ENCODE data around the gene HK2.

HK2 gene

GRCh38 chr2:74857215-74857614 lies 23.3 kb downstream of the HK2 start:
- no peak for DNase-seq (ENCODE audit: low read depth)

DNA sequence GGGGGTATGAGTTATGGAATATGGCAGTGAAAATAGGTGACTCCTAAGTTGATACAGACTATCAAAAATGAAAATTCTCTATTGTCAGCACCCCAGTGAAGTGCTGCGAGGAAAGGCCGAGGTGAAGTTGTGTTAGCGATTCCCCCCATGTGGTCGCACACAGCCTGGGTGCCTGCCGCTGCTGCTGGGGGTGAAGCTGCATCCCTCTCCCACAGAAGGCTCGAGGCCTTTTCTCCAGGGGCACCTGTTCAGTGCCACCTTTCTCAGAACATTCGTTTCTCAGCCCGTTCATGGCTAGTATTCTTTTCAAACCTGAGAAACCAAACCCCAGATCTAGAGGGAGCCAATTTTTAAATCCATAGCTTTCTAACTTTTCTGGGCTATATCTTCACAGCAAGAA lies 23.8 kb downstream of the HK2 start:
- no peak for DNase-seq (ENCODE audit: low read depth)

DNA sequence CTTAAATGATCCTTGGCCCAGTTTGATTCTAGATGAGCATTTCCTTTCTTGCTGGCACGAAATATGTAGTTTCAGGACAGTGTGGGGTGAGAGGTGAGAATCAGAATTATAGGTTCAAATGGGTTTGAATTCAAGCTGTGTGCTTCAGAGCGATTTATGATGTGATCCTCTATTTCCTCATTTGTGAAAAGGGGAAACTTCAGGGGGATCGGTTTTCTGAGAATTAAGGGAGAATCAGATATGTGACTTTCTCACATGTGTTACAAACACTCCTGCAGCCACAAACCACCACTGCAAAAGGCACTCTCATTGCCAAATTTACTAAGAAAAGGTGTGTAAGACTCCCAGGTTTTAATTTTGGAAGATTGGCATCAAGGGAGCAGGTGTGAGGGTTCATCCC lies 24.4 kb downstream of the HK2 start:
- DNase-seq (ENCODE audit: low read depth), result no peak

- DNase-seq (ENCODE audit: low read depth), result no peak
Observed at GRCh38 chr2:74860079-74860478, 26.2 kb downstream of the HK2 start.

- DNase-seq (ENCODE audit: low read depth), result no peak
Observed at GRCh38 chr2:74860521-74860920, 26.6 kb downstream of the HK2 start.

DNA sequence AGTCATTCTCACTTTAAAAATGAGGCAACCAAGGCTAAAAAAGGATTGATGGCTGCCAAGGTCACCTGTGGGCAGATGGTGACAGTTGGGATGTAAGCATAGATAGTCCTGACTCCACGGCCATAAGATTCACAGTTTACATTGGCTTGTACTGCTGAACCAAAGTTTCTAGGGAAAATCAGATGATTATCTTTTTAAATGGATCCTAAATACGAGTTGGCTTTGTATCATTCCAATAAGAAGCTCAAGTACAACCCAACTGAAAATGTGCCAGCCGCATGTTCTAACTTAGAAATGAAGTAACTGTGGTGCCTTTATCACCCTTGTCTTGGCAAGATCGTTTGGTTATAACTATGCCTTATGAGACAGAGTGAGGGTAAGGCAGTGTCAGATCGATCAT lies 27.6 kb downstream of the HK2 start:
- no peak for DNase-seq (ENCODE audit: low read depth)

DNA sequence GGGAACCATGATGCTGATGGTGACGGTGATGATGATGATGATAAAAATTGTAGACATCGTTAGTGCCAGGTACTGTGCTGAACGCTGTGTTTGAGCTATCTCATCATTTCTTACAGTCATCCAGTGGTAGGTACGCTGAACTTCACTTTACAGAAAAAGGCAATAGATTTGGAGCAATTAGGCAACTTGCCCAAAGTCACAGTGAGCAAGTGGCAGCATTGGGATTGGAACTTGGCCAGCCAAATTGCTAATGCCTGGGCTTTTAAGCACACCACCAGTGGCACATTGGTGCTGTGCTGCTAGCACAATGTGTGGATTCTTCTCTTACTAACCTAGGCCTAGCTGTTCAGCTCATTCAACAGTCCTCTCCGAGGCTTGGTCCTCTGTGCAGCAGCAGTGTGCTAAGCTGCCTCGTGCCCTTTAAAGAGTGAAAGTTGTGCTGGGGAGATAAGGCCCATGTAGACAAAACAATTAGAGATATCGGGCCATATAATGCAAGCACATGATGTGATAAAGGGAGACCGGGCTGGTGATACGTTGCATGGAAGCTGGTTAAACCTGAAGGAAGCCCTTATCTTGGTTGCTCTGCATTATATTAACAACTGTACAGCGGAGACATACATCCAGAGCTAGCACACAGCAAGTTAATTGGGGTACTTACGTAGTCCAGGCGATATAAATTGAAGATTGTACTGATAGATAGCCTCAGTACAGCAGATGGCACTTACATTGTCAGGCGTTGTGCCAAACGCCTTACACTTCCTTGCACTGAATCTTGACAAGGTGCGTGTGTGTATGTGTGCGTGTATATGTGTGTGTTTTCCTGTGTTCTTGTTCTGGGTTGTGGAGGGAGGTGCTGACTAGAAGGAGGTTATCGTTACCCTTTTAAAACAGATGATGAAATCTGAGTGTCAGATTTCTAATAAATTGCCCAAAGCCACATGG lies 28.4 kb downstream of the HK2 start:
- DNase-seq (ENCODE audit: low read depth), result no peak

- DNase-seq (ENCODE audit: low read depth), result no peak
Observed at GRCh38 chr2:74863802-74864248, 29.9 kb downstream of the HK2 start.

GRCh38 chr2:74864728-74865722 lies 31.1 kb downstream of the HK2 start:
- no peak for DNase-seq (ENCODE audit: low read depth)

- DNase-seq (ENCODE audit: low read depth), result no peak
Observed at GRCh38 chr2:74865770-74866674, 32.1 kb downstream of the HK2 start.

GRCh38 chr2:74867841-74868658 lies 34.1 kb downstream of the HK2 start:
- DNase-seq (ENCODE audit: low read depth), result no peak

DNA sequence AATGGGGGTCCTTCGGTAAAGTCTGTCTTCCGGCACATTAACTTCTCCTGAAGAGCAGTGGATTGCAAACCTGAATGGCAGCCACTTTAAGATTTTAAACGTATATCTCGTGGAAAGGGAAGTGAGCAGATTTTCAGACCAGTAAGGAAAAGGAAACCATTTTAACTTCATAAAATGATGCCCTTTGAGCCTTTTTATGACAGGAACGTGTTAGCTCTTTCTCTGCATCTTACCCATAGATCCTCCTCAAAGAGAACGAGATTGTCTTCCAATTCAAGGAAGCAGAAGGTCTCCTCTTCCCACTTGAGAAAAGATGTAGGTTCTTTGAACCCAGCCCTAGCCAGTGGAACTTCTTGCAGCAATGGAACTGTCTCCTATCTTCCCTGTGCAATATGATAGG lies 35.6 kb downstream of the HK2 start:
- no peak for DNase-seq (ENCODE audit: low read depth)

DNA sequence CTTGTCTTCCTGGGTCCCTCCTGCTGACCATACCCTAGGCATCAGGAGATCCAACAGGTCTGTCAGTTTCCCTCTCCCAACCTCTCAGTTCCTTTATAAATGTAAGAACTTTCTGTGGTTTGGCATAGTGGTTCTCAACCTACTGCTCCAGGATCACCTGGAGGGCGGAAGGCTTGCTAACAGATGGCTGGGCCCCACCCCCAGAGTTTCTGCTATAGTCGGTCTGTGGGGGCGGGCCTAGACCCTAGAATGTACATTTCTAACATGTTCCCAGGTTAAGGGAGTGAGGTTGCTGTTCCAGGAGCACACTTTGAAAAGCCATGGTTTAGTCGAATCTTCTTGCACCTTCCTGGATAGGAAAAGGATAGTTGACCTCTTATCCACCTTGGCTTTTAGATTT lies 37.0 kb downstream of the HK2 start:
- no peak for DNase-seq (ENCODE audit: low read depth)

DNA sequence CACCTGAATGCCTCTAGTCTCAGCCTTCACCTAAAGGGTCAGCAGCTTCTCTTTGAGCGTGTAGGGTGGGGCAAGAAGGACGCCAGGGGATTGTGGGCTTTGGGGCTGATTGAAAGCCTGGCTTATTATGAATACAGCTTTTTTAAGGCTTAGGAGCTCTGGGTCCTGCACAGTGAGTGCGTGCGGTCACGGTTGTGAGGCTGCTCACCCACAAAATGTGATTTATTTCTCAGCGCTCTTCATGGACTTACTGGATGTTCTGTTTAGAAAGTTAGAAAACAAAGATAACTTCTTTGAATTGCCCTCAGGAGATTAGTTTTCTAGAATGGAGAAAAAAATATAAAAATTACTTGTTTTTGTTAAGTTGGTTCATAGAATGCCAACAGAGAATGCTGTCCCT lies 37.5 kb downstream of the HK2 start:
- DNase-seq (ENCODE audit: low read depth), result no peak

DNA sequence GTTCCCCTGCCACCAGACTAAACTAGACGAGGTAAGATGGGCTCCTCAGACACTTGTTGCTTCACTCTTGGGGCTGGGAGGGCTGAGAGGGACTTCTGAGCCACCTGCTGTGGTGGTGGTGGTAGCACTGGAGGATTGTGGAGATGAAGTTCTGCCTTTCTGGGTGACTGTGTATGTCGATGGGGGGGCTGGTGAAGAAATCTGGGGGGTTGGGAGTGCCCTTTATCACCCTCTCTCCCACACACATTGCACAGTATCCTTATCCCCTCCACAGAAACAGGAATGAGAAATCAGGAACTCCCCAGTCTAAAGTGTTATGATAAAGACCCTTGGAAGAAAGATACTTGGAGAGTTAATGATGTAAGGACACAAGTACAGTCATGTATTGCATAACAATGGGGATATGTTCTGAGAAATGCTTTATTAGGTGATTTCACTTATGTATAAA lies 38.5 kb downstream of the HK2 start:
- no peak for DNase-seq (ENCODE audit: low read depth)

DNA sequence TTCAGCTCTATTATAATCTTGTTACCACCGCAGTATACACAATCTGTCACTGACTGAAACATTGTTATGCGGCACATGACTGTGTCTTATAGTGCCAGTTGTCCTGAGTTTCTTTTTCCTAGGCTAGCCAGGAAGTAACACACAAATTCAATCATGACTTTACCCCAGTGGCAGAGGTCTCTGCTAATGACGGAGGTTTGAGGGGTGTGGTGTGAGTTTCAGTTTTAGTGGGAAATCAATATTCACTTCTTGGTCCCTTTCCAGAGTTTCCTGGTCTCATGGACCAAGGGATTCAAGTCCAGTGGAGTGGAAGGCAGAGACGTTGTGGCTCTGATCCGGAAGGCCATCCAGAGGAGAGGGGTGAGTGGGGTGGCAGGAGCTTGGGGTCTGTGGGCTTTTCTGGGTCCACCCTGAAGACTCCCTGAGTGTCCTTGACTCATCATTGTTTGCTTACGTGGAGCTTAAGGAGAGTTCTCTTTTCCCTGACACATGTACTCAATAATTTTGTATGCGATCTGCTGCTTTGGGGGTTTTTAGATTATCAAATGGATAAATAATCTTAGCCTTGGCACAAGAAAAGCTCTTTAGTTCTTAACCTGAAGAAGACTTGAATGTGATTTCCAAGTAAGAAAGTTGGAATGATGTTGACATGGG lies 39.2 kb downstream of the HK2 start:
- DNase-seq (ENCODE audit: low read depth), result no peak

GRCh38 chr2:74873678-74874640 lies 40.0 kb downstream of the HK2 start:
- DNase-seq (ENCODE audit: low read depth), result no peak

DNA sequence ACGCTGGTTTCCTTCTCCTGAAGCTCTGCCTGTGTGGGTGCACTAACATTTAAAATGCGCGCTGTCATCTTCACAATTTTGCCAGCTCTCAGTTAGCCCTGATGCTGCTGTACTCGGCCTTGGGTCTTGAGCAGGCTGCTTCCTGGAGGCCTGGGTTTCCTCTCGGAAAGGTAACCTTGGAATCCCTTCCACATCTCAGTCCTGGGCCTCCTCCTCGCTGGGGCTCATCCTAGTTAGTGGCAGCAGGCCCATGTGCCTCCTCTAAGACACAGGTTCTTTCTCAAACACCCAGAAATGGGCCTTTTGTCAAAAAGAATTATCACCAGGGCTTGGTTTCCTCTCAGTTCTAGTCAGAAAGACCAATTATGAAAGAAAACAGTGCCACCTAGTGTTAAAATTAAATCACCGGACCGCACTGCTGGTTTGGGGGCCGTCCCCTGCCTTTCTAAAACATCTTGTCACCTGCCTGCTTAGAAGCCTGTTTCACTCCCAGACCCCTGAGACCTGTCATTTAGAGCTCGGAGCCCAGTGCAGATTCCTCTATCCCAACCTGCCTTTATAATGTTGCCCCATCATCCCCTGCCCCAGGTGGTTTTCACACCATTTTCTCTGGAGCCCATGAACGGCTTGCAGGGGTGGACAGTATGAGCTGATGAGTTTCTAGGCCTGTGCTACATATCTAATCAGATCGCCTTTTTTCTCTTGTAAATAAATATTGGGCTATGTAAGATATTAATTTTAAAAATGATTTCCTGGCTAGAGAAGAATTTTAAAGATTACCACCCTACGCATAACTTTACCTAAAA lies 42.4 kb downstream of the HK2 start:
- no peak for DNase-seq (ENCODE audit: low read depth)
